Stimulated activated CD4-positive, alpha-beta T cell treated with anti-CD3 and anti-CD28 coated beads, Interleukin-4, amount 100 ng/mL, for 1 hour (primary cell): ENCODE data around the gene LTB4R2.

Source experiments
- DNase-seq: peaks from one replicate; pipeline ENCODE4 v3.0.0-alpha.2; 2020

Gene LTB4R2

DNA sequence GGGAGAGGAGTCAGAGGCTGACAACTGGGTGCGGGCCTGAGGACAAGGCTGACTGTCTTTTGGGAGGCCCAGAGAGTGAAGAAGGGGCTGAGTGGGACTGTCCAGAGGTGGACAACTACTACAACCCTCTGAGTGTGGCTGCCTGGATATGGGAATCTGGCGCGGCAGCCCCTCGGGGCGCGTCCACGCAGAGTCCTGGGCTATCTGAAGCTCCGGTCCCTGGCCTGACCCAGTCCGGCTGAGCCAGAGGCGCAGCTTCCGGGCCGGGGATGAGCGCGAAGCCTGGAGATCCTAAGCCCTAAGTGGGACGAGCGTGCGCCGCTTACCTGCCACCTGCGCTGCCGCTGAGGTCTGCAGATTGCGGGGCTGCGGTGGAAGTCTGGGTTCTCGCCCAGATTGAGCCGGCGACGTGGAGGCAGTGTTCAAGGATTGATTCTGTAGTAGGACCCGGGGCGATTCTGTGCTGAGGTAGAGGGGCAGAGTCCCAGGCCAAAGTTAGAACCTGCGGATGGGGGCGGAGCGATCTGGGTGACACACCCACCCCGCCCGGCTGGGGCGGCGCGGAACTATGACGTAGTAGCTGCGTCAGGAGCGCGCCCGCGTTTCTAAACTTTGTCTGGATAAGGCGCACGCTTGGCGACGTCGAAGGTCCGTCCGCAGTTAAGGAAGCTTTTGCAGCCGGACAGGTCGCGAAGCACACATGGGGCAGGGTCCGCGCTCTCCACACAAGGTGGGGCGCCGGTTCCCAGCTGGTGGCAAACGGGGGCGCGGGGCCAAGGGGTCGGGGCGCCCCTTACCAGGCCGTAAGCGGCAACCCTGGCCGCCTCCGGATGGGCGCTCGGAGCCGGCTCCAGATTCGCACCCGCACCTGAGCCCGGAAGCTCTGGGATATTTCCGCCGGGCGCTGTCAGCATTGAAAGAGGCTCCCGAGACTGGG, 10.4 kb upstream of the LTB4R2 start, which contains the start of the genes DHRS1 and NOP9:
DHRS1 (minus strand) TSS at position 526 of the 937 bp plus-strand sequence. CDS start 674 bp downstream, outside the sequence.
NOP9 (plus strand) TSS at position 596 of the 937 bp plus-strand sequence; CDS start at position 701, 105 bp downstream.
- DNase-seq, result peak; percentile 93

DNA sequence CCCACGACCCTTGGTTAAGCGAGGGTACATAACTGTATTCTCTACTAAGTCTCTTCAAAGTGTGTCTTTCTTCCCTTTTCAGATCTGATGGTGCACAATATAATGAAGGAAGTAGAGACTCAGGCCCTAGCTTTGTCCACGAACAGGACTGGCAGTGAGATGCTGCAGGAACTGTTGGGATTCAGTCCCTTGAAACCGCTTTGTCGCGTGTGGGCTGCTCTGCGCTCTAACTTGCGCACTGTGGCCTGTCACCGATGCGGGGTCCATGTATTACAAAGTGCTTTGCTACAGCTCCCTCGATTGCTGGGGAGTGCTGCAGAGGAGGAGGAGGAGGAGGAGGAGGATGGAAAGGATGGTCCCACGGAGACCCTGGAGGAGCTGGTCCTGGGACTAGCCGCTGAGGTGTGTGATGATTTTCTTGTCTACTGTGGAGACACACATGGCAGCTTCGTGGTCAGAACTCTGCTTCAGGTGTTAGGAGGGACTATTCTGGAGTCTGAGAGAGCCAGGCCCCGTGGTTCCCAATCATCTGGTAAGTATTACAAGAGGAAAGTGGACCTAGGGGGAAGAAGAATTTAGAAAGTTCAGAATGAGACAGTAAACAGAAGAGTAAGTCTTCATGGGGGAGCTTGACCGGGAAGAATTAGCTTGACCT, 9.5 kb upstream of the LTB4R2 start:
- DNase-seq, result no peak

DNA sequence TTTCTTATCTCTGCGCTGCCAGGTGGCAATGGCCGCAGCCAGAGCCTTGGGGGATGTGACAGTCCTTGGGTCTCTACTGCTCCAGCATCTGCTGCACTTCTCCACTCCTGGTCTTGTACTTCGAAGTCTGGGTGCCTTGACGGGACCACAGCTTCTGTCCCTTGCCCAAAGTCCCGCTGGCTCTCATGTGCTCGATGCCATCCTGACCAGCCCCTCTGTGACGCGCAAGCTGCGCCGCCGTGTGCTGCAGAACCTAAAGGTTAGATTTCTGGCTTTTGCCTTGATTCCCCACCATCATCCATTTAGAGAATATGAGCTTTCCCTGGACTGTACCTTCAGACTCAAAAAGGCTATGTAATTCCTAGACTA, 5.9 kb upstream of the LTB4R2 start:
- DNase-seq, result no peak

DNA sequence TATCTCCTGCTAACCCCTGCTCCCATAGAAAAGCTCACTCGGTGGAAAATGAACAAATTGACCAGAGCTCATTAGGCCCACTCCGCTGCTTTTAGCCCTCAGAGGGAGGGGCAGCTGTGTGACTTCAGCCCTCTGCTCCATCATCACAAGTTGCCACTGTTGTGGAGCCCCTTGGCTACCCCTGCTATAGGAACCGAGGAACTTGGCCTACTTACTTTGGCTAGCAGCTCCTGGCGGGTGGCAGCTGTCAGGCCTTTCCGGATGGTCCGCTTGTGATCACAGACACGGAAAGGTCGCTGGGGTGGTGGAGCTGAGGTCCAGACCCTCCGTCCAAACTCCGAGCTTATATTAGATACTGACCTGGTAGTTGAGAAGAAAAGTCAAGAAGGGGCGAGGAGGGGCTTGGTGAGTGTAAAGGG, 2.8 kb upstream of the LTB4R2 start:
- DNase-seq, result no peak

DNA sequence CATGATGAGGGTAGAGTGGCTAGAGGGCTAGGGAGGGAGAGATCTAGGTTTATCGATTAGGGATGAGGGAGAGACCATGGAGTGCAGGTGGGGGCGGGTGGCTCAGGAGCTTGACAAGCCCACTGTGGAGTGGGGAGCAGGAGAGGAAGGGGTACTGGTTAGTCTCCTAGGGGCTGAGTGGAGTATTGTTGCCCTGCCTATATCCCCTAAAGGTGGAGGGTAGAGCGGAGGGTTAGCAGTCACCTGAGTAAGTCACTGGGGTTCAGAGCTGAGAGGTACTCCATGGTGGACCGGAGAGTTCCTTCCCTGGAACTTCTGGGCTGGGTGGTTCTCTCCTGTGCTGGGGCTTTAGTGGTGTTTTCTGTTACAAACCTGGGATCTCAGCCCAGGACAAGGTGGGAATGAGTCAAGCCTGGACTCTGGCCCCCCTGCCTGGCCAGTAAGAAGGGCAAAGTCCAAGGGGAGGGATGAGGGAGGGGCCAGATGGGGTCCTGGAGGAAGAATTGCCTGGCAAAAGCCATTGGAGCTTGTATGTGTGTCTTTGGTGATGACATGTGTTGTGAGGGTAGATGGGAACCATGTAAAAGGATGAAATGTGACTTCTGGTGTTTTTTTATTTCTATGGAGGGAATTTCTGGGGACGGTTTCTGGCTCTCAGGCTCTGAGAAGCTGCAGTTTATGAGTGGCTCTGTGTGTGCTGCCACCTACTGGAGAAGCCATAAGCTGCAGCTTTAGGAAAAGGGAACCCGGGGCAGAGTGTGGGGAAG, 2.2 kb upstream of the LTB4R2 start, which contains the start of gene CIDEB:
CIDEB (minus strand) TSS at position 403 of the 767 bp plus-strand sequence; CDS start at position 284, 119 bp downstream.
- DNase-seq, result peak; percentile 54

DNA sequence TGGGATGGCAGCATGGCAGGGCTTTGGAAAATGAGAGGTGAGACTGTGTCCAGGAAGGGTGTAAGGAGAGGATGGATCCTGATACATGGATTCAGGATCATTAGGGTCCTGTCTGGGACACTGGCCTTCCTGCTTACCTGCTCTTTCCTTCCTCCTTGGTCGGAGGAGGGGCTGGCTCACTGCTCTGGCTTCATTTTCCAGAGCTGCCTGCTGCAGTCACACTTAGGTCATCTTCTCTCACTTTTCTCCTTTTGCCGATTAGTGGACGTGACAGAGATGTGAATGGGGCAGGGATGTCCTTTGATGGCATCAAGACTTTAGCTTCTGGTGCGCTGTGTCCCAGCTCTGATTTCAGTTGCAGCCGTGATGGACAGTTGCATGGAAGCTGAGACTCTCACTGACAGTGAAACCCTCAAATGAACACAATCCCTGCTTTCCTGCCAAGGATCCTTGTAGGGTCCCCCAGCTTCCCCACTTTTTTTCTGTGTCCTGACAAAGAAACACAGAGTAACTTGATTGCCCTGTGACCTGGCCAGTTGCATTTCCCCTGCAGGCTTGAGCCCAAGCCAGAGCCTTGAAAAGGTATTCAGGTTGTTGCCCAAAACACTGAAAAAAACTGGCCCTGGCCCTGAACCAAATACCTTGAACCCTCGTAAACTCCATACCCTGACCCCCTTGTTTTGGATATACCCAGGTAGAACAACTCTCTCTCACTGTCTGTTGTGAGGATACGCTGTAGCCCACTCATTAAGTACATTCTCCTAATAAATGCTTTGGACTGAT, 1.4 kb upstream of the LTB4R2 start:
- DNase-seq, result no peak

DNA sequence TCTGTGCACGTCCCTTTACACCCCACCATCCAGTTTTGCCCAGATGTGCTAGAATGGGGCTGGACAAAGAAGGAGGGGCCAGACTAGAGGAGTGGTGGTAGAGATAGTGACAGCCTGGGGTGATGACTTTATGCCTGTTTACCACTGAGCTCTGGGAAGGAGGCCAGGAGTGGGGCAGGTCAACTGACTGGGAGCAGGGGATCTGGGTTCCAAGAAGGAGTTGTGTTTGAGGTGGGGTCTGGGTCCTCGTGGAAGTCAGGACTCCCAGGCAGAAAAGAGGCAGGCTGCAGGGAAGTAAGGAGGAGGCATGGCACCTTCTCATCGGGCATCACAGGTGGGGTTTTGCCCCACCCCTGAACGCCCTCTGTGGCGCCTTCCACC, 315 bp downstream of the LTB4R2 start:
- no peak for DNase-seq

DNA sequence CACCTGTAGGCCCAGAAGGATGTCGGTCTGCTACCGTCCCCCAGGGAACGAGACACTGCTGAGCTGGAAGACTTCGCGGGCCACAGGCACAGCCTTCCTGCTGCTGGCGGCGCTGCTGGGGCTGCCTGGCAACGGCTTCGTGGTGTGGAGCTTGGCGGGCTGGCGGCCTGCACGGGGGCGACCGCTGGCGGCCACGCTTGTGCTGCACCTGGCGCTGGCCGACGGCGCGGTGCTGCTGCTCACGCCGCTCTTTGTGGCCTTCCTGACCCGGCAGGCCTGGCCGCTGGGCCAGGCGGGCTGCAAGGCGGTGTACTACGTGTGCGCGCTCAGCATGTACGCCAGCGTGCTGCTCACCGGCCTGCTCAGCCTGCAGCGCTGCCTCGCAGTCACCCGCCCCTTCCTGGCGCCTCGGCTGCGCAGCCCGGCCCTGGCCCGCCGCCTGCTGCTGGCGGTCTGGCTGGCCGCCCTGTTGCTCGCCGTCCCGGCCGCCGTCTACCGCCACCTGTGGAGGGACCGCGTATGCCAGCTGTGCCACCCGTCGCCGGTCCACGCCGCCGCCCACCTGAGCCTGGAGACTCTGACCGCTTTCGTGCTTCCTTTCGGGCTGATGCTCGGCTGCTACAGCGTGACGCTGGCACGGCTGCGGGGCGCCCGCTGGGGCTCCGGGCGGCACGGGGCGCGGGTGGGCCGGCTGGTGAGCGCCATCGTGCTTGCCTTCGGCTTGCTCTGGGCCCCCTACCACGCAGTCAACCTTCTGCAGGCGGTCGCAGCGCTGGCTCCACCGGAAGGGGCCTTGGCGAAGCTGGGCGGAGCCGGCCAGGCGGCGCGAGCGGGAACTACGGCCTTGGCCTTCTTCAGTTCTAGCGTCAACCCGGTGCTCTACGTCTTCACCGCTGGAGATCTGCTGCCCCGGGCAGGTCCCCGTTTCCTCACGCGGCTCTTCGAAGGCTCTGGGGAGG, 985 bp downstream of the LTB4R2 start, which contains the start of gene LTB4R:
LTB4R (plus strand) TSS at position 857 of the 959 bp plus-strand sequence. CDS start 4,150 bp downstream, outside the sequence.
- DNase-seq, result peak; percentile 61

DNA sequence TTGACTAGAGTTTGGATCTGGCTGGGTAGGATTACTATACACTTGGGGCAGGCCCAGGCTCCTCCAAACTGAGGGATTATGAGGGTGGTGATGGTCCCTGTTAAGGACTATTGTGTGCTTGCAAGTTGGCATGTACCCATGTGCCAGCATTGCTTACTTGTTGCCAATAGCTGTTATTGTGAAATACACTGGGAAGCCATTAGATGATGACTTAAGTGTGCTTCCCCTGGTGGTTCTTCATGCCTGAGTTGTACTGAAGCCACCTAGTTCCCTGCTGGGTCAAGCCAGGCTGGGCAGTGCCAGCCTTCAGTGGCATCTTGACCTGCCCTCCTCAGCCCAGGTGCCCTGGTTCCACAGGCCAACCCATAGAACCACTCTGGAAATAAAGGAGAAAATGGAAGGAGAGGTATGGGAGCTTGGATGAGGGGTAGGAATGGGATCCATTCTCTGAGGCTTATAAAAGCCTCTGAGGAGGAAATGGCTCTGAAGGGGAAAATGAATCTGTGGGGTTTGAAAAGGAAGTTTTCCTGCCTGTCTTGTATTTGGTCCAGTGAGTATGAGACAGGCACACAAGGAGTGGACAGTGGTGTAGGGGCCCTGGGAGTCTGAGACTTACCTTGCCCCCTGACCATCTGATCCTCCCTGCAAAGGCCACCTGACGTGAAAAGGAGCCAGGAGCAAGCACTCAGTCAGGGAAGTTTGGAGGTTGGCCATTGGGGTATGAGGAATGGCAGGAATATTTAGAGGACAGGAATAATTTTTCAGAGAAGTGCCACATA, 2.1 kb downstream of the LTB4R2 start:
- DNase-seq, result no peak

DNA sequence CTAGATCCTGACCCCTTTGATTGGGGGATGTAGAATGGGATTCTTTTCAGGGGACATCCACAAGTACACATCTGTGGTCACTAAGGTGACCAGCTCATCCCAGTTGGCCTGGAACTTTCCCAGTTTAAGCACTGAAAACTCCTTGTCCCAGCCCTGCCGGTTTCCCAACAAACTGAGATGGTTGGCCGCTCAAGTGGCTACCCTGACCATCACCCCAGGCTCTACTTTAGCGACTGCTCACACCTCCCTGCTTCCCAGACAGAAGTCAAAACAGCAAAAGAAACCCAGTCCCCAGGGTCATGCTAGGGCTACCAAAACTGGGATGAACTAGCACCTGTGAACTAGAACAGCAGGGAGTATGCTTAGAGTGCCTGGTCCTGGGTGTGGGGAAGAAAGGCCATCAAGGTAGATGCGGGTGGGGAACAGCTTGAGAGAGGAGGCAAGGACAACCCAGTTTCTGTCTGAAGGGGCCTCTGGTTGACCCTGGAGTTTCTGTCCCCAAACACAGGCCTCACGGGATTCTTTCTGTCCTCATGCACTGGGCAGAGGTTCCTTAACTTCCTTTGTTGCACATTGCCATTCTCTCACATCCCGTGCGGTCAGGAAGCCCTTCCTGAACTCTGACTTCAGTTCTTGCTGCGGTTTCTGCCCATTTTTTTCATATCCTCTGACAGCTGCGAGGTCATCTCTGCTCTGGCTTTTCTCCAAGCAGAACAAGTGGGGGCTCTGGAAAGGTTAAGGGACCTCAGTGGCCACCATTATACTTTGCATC, 3.0 kb downstream of the LTB4R2 start:
- DNase-seq, result no peak

DNA sequence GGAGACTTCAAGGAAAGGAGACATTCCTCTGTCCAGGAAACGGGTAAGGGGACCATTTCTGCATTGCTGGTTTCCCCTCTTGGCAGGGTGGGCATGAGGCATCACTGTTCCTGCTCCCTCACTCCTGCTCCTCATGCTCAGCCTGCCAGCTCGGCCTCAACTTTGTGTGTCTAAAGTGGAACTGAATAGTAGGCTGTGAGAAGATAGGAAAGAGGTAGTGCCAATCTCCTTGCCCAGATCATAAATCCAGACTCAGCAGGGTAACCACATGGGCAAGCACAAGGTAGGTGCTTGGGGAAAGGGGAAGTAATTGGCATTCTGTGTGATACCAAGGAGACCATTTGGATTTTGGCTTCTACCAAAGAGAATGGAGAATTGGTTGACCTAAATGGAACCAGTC, 4.0 kb downstream of the LTB4R2 start:
- no peak for DNase-seq

DNA sequence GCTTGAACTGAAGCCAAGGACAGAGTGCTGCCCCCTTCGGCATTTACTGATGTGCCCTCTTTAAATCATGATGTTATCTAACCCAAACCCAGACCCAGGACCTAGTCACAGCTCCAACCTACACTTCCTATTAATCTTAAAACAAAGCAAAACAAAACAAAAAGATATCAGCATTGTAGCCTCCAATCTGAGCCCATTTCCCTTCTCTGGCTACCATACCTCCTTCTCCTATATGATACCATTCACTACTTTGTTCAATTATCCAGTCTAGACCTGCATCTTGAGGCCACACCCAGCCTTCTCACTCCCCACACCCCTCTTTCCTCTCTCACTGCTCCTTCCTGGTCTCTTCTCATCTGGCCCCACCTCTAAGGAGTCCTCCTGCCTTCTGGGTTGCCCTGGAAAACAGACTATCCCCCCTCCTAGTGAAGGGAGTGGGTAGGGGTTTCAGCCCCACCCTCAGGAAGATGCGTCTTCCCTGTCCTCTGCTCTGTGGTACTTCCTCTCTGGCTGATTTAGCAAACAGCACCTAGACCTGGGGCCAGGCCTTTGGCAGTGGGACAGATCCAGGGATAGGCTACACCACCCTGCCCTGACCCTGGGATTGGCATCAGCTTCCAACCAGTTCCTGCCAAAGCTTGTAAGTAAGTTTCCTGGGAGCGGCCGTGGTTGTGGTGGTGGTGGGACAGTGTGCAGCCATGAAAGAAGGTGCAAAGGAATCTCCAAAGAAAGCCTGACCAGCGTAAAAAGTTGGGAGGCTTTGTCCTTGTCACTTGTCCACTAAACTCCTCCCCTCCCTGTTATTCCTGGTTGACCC, 4.6 kb downstream of the LTB4R2 start:
- DNase-seq, result no peak

DNA sequence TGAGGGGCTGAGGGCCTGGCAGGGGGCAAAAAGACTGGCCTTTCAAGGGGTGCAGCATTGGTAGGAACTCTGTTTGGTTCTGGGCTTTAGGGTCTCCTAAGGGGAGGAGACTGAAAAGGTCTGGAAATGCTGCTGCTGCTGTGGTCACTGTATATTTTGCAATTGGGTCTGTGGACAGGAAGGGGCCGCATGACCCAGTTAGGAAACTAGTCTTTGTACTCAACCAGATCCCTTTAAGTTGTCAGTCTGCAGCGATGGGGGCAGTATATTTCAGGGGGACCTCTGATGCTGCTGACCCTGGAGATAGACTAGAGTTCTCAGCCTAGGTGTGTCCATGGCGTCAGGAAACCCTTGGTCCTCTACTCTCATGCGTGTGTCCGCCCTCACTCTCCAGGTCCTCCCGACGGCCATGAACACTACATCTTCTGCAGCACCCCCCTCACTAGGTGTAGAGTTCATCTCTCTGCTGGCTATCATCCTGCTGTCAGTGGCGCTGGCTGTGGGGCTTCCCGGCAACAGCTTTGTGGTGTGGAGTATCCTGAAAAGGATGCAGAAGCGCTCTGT, 5.4 kb downstream of the LTB4R2 start:
- no peak for DNase-seq

DNA sequence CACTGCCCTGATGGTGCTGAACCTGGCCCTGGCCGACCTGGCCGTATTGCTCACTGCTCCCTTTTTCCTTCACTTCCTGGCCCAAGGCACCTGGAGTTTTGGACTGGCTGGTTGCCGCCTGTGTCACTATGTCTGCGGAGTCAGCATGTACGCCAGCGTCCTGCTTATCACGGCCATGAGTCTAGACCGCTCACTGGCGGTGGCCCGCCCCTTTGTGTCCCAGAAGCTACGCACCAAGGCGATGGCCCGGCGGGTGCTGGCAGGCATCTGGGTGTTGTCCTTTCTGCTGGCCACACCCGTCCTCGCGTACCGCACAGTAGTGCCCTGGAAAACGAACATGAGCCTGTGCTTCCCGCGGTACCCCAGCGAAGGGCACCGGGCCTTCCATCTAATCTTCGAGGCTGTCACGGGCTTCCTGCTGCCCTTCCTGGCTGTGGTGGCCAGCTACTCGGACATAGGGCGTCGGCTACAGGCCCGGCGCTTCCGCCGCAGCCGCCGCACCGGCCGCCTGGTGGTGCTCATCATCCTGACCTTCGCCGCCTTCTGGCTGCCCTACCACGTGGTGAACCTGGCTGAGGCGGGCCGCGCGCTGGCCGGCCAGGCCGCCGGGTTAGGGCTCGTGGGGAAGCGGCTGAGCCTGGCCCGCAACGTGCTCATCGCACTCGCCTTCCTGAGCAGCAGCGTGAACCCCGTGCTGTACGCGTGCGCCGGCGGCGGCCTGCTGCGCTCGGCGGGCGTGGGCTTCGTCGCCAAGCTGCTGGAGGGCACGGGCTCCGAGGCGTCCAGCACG, 6.1 kb downstream of the LTB4R2 start:
- DNase-seq, result no peak

DNA sequence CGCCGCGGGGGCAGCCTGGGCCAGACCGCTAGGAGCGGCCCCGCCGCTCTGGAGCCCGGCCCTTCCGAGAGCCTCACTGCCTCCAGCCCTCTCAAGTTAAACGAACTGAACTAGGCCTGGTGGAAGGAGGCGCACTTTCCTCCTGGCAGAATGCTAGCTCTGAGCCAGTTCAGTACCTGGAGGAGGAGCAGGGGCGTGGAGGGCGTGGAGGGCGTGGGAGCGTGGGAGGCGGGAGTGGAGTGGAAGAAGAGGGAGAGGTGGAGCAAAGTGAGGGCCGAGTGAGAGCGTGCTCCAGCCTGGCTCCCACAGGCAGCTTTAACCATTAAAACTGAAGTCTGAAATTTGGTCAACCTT, 6.6 kb downstream of the LTB4R2 start:
- no peak for DNase-seq

DNA sequence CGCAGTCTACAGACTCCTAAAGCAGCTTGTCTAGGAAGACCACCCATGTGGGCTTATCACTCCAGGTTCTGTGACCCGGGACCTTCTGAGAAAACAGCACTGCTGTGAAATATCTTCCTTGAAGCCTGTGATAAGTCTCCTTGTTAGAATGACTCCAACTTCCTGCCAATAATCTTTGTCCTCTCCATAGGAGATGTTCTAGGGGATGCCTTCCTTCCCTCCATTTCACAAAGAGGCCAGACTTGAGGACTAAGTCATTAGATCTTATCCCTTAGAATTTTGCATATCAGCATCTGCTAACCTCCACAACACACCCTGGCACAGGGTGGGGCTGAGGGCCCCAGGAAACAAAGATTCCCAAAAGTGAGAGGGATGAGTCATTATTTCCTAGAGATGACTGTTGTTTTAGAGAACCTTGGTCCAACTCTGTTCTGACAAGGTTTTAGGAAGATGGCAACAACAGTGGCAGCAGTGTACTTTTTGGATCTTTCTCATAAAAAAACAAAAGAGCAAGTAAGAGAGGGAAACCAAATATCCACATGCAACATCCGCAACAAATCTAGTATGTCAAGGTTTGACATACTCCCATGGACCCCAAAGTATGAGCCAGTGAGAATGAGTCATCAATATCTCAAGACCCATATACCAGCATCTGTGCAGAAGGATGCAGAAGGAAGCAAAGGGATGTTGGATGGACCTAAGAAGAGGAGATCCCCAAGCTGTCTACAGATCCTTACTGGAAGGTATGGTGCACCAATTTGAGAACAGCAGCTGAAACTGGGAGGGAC, 7.4 kb downstream of the LTB4R2 start:
- no peak for DNase-seq
